Choroid plexus epithelial cell (primary cell): ENCODE results near the gene FAM20A.

Experiments
- DNase-seq: peaks from one replicate; pipeline ENCODE4 v3.0.0-alpha.2; 2010; ENCODE audit warnings: low read depth
- H3K4me3 ChIP-seq: 2 replicates; pipeline ENCODE4 v1.5.1; 2011; ENCODE audit warnings: low read depth, mild to moderate bottlenecking, control low read depth, low read length, moderate library complexity
- CTCF ChIP-seq: conservative IDR thresholded peaks from 2 replicates; pipeline ENCODE4 v1.5.1; 2011; ENCODE audit warnings: low read depth, mild to moderate bottlenecking, control low read depth, inconsistent platforms, low read length, moderate library complexity

The FAM20A gene

GRCh38 chr17:68509141-68510057, 91.8 kb downstream of the FAM20A start:
- no peak for DNase-seq
- no peak for TF ChIP-seq CTCF
- no peak overlapping the region for H3K4me3 ChIP-seq

- H3K4me3 ChIP-seq, result no peak overlapping the region
- DNase-seq, result peak; percentile 33
- TF ChIP-seq CTCF, result no peak
Measured at GRCh38 chr17:68507576-68507975, 93.6 kb downstream of the FAM20A start.

- DNase-seq, result no peak
- TF ChIP-seq CTCF, result no peak
- no peak overlapping the region for H3K4me3 ChIP-seq
Measured at GRCh38 chr17:68505951-68506350, 95.2 kb downstream of the FAM20A start.

GRCh38 chr17:68501074-68501473, 100.1 kb downstream of the FAM20A start:
- TF ChIP-seq CTCF, result no peak
- H3K4me3 ChIP-seq, result no peak overlapping the region

GRCh38 chr17:68499587-68499986, 101.6 kb downstream of the FAM20A start:
- DNase-seq, result no peak
- H3K4me3 ChIP-seq, result no peak overlapping the region
- TF ChIP-seq CTCF, result no peak

More at GRCh38 chr17:68501074-68501473, 100.1 kb downstream of the FAM20A start:
- peak; percentile 57 for DNase-seq

- no peak overlapping the region for H3K4me3 ChIP-seq
- DNase-seq, result no peak
- TF ChIP-seq CTCF, result no peak
Measured at GRCh38 chr17:68498479-68499326, 102.5 kb downstream of the FAM20A start.
